Liver (tissue), 9 donors: ENCODE data around the gene CELSR2. TPM values are rescaled to one million over a fixed set of nuclear protein-coding genes. Genes with fewer than 3 reads are reported as not detected.

Experiments used
- DNase-seq: peaks from one replicate; pipeline ENCODE4 v3.0.0-alpha.2; 2017; ENCODE audit warnings: low spot score
- H3K27ac ChIP-seq, 2 donors: one replicate each; pipeline ENCODE4 v1.7.0; 2013; ENCODE audit warnings: inconsistent platforms in 2 of 2, low read length in 2 of 2, control low read depth in 1 of 2, low read depth in 1 of 2, mild to moderate bottlenecking in 1 of 2
- H3K27me3 ChIP-seq, 4 donors: one replicate each; pipeline versions ENCODE4 v1.6.1 to v1.7.0; 2013; ENCODE audit warnings: low read length in 3 of 4, inconsistent platforms in 1 of 4, mild to moderate bottlenecking in 1 of 4, moderate library complexity in 1 of 4; ENCODE audit not compliant: control insufficient read depth in 4 of 4, insufficient read depth in 4 of 4
- H3K36me3 ChIP-seq, 4 donors: one replicate each; pipeline versions ENCODE4 v1.6.1 to v1.7.0; 2013; ENCODE audit warnings: low read length in 3 of 4, mild to moderate bottlenecking in 3 of 4, low read depth in 1 of 4, moderate library complexity in 1 of 4; ENCODE audit not compliant: control insufficient read depth in 4 of 4, insufficient read depth in 3 of 4
- H3K4me1 ChIP-seq, 4 donors: one replicate each; pipeline versions ENCODE4 v1.6.1 to v1.7.0; 2013; ENCODE audit warnings: low read length in 3 of 4, mild to moderate bottlenecking in 3 of 4, moderate library complexity in 1 of 4; ENCODE audit not compliant: control insufficient read depth in 4 of 4, insufficient read depth in 4 of 4
- H3K4me3 ChIP-seq, 3 donors: one replicate each; pipeline versions ENCODE4 v1.6.1 to v1.7.0; 2013; ENCODE audit warnings: low read length in 3 of 3, control low read depth in 1 of 3, low read depth in 1 of 3, mild to moderate bottlenecking in 1 of 3
- H3K9ac ChIP-seq, 2 donors: one replicate each; pipeline ENCODE4 v1.7.0; 2013; ENCODE audit warnings: low read length in 2 of 2, mild to moderate bottlenecking in 2 of 2, moderate library complexity in 2 of 2, control low read depth in 1 of 2, low read depth in 1 of 2
- H3K9me3 ChIP-seq, 4 donors: one replicate each; pipeline versions ENCODE4 v1.6.1 to v1.7.0; 2013; ENCODE audit warnings: low read length in 3 of 4; ENCODE audit not compliant: control insufficient read depth in 4 of 4
- ATF3 ChIP-seq: IDR thresholded peaks from 2 replicates; pipeline ENCODE4 v1.6.1; 2016; ENCODE audit warnings: antibody characterized with exemption
- CTCF ChIP-seq: fragments of 150-350 bp; IDR thresholded peaks from 2 replicates; pipeline ENCODE4 v1.5.1; 2017; ENCODE audit warnings: improper control_type of control experiment, low read depth, low read length; ENCODE audit not compliant: missing input control
- EGR1 ChIP-seq, 2 donors: IDR thresholded peaks; 2 replicates each; pipeline ENCODE4 v1.6.1; 2016 to 2018; ENCODE audit warnings: antibody characterized with exemption in 2 of 2, low read depth in 2 of 2
- FOXA1 ChIP-seq: IDR thresholded peaks from 2 replicates; pipeline ENCODE4 v1.6.1; 2016; ENCODE audit warnings: antibody characterized with exemption
- FOXA2 ChIP-seq: IDR thresholded peaks from 2 replicates; pipeline ENCODE4 v1.6.1; 2016; ENCODE audit warnings: antibody characterized with exemption
- GABPA ChIP-seq, 2 donors: IDR thresholded peaks in 1 of 2; conservative IDR thresholded peaks in 1 of 2; 2 replicates each; pipeline ENCODE4 v1.6.1; 2016; ENCODE audit warnings: antibody characterized with exemption in 2 of 2, mild to moderate bottlenecking in 1 of 2, moderate library complexity in 1 of 2
- HNF4A ChIP-seq, 2 donors: conservative IDR thresholded peaks; 2 replicates each; pipeline ENCODE4 v1.6.1; 2016; ENCODE audit warnings: antibody characterized with exemption in 2 of 2, mild to moderate bottlenecking in 2 of 2
- HNF4G ChIP-seq: IDR thresholded peaks from 2 replicates; pipeline ENCODE4 v1.6.1; 2016; ENCODE audit warnings: antibody characterized with exemption
- JUND ChIP-seq, 2 donors: IDR thresholded peaks; 2 replicates each; pipeline ENCODE4 v1.6.1; 2016; ENCODE audit warnings: antibody characterized with exemption in 2 of 2
- MAX ChIP-seq: IDR thresholded peaks from 2 replicates; pipeline ENCODE4 v1.6.1; 2016; ENCODE audit warnings: antibody characterized with exemption
- NR2F2 ChIP-seq: IDR thresholded peaks from 2 replicates; pipeline ENCODE4 v1.6.1; 2016; ENCODE audit warnings: antibody characterized with exemption
- RAD21 ChIP-seq, 2 donors: IDR thresholded peaks; 2 replicates each; pipeline ENCODE4 v1.6.1; 2016; ENCODE audit warnings: antibody characterized with exemption in 2 of 2, mild to moderate bottlenecking in 2 of 2
- REST ChIP-seq: IDR thresholded peaks from 2 replicates; pipeline ENCODE4 v1.6.1; 2016; ENCODE audit warnings: antibody characterized with exemption, mild to moderate bottlenecking
- RXRA ChIP-seq, 2 donors: IDR thresholded peaks; 2 replicates each; pipeline ENCODE4 v1.6.1; 2017 to 2018; ENCODE audit warnings: antibody characterized with exemption in 2 of 2, mild to moderate bottlenecking in 1 of 2
- SP1 ChIP-seq: IDR thresholded peaks from 2 replicates; pipeline ENCODE4 v1.6.1; 2018; ENCODE audit warnings: antibody characterized with exemption, mild to moderate bottlenecking
- TAF1 ChIP-seq: conservative IDR thresholded peaks from 2 replicates; pipeline ENCODE4 v1.6.1; 2016; ENCODE audit warnings: antibody characterized with exemption, mild to moderate bottlenecking
- YY1 ChIP-seq: IDR thresholded peaks from 2 replicates; pipeline ENCODE4 v1.6.1; 2016; ENCODE audit warnings: antibody characterized with exemption, mild to moderate bottlenecking
- ZBTB33 ChIP-seq: IDR thresholded peaks from 2 replicates; pipeline ENCODE4 v1.6.1; 2016; ENCODE audit warnings: antibody characterized with exemption
- WGBS: extraction: QIAGEN DNeasy Blood & Tissue Kit; methylation state at CpG from one replicate; pipeline ENCODE4 v1.1.7; 2013; 5-methylcytosine and 5-hydroxymethylcytosine counted together
- polyA plus RNA-seq, 2 donors: library from polyadenylated mRNA; stranded (reverse) in 1 of 2; unstranded in 1 of 2; fragments of 200-250 nt in 1 of 2; fragments of >200 nt in 1 of 2; fragmentation: Nextera tagmentation in 1 of 2; extraction: Ambion mirVana in 1 of 2; gene quantifications; one replicate each; pipeline versions ENCODE4 v1.2.1 to v1.2.3, GENCODE V29; 2013 to 2015
- total RNA-seq, 2 donors: library from RNA; depleted of rRNA; stranded (reverse); fragments of >200 nt; gene quantifications; one replicate each; pipeline ENCODE4 v1.2.3, GENCODE V29; 2014
- donor health status: healthy.
- donor health status: healthy.
- donor health status: healthy.
- donor health status: healthy.
- donor health status: healthy.

The CELSR2 gene
- total and polyA plus RNA-seq, 4 donors = 0.73 to 1.6 (median 1.2) TPM

GRCh38 chr1:109259674-109260557 is 10.6 kb downstream of the CELSR2 start:
- WGBS = 82% methylated on average over 7 of the region's 7 CpGs
- H3K9ac ChIP-seq = no peak overlapping the region
- H3K27ac ChIP-seq = no peak overlapping the region
- no peaks in the 10 kb centered on the region for H3K9me3 ChIP-seq
- H3K36me3 ChIP-seq = no peaks in the 10 kb centered on the region
- no peak for DNase-seq
- H3K27me3 ChIP-seq = no peaks in the 10 kb centered on the region
- H3K4me1 ChIP-seq = no peaks in the 10 kb centered on the region
- no peak overlapping the region for H3K4me3 ChIP-seq
- TF ChIP-seq ATF3 = no peak
- no peak for TF ChIP-seq HNF4A (conservative IDR thresholded peaks at IDR 0.05)
- no peak for TF ChIP-seq NR2F2
- TF ChIP-seq EGR1 (IDR thresholded peaks at IDR 0.05; ENCODE audit: low read depth in 2 of 2) = no peak
- no peak for TF ChIP-seq FOXA2
- TF ChIP-seq RXRA (IDR thresholded peaks at IDR 0.05) = no peak
- TF ChIP-seq RAD21 (IDR thresholded peaks at IDR 0.05) = no peak
- no peak for TF ChIP-seq YY1
- no peak for TF ChIP-seq TAF1
- no peak for TF ChIP-seq JUND (IDR thresholded peaks at IDR 0.05)
- no peak for TF ChIP-seq MAX
- TF ChIP-seq HNF4G = no peak
- TF ChIP-seq GABPA (IDR thresholded peaks at IDR 0.05 in 1 of 2, conservative IDR thresholded peaks at IDR 0.05 in 1 of 2) = no peak
- no peak for TF ChIP-seq CTCF
- TF ChIP-seq REST = no peak
- TF ChIP-seq SP1 = no peak
- no peak for TF ChIP-seq ZBTB33
- TF ChIP-seq FOXA1 = no peak
